ENCODE data around the gene MED27.

Gene MED27

GRCh38 chr9:131972889-131973288 lies 106.8 kb downstream of the MED27 start:
- no peak for DNase-seq
- H3K27ac ChIP-seq (ENCODE audit: low read length): no peak overlapping the region
- H3K4me2 ChIP-seq (ENCODE audit: insufficient read depth, low read length): no peak overlapping the region
- H3K4me3 ChIP-seq (ENCODE audit: low read depth in 1 of 2, low read length in 2 of 2): no peak overlapping the region
- no peak for ATAC-seq (ENCODE audit: insufficient read depth, low read depth)
- H3K79me2 ChIP-seq (ENCODE audit: insufficient read depth, low read length): no peaks in the 10 kb centered on the region
- TF ChIP-seq CTCF (IDR thresholded peaks at IDR 0.05; ENCODE audit: borderline replicate concordance, extremely low read depth, low read length, poor library complexity, severe bottlenecking) (no peak), EZH2 (IDR thresholded peaks at IDR 0.05; ENCODE audit: borderline replicate concordance, low read depth, low read length, severe bottlenecking) (no peak)
- peaks cover 8% of the 10 kb centered on the region; the same call in 1 of the 2 replicates for H4K20me1 ChIP-seq (ENCODE audit: insufficient read depth, low read length)
- no peaks in the 10 kb centered on the region for H3K4me1 ChIP-seq (ENCODE audit: insufficient read depth, low read length)
- H3K9me3 ChIP-seq (ENCODE audit: insufficient read depth, low read length, severe bottlenecking): no peaks in the 10 kb centered on the region
- H2AFZ ChIP-seq (ENCODE audit: low read depth, low read length): no peak overlapping the region
- no peaks in the 10 kb centered on the region for H3K36me3 ChIP-seq (ENCODE audit: insufficient read depth, low read length)
- H3K27me3 ChIP-seq (ENCODE audit: insufficient read depth, low read length, poor library complexity): no peaks in the 10 kb centered on the region
- H3K9ac ChIP-seq (ENCODE audit: low read depth, low read length): no peak overlapping the region

- no peaks in the 10 kb centered on the region for H3K27me3 ChIP-seq (ENCODE audit: insufficient read depth, low read length, poor library complexity)
- no peak for ATAC-seq (ENCODE audit: insufficient read depth, low read depth)
- H2AFZ ChIP-seq (ENCODE audit: low read depth, low read length): no peak overlapping the region
- H3K9me3 ChIP-seq (ENCODE audit: insufficient read depth, low read length, severe bottlenecking): no peaks in the 10 kb centered on the region
- H3K79me2 ChIP-seq (ENCODE audit: insufficient read depth, low read length): no peaks in the 10 kb centered on the region
- H3K27ac ChIP-seq (ENCODE audit: low read length): no peak overlapping the region
- no peaks in the 10 kb centered on the region for H3K36me3 ChIP-seq (ENCODE audit: insufficient read depth, low read length)
- H4K20me1 ChIP-seq (ENCODE audit: insufficient read depth, low read length): peaks cover 11% of the 10 kb centered on the region; the same call in 1 of the 2 replicates
- H3K4me1 ChIP-seq (ENCODE audit: insufficient read depth, low read length): no peaks in the 10 kb centered on the region
- no peak overlapping the region for H3K4me2 ChIP-seq (ENCODE audit: insufficient read depth, low read length)
- no peak for DNase-seq
- TF ChIP-seq EZH2 (IDR thresholded peaks at IDR 0.05; ENCODE audit: borderline replicate concordance, low read depth, low read length, severe bottlenecking): no peak
- no peak for TF ChIP-seq CTCF (IDR thresholded peaks at IDR 0.05; ENCODE audit: borderline replicate concordance, extremely low read depth, low read length, poor library complexity, severe bottlenecking)
- H3K4me3 ChIP-seq (ENCODE audit: low read depth in 1 of 2, low read length in 2 of 2): no peak overlapping the region
- H3K9ac ChIP-seq (ENCODE audit: low read depth, low read length): no peak overlapping the region
Measured at GRCh38 chr9:131971482-131972074, 108.1 kb downstream of the MED27 start.

- TF ChIP-seq CTCF (IDR thresholded peaks at IDR 0.05; ENCODE audit: borderline replicate concordance, extremely low read depth, low read length, poor library complexity, severe bottlenecking): no peak
- TF ChIP-seq EZH2 (IDR thresholded peaks at IDR 0.05; ENCODE audit: borderline replicate concordance, low read depth, low read length, severe bottlenecking): no peak
- Histone ChIP-seq H3K79me2 (ENCODE audit: insufficient read depth, low read length) (no peaks in the 10 kb centered on the region), H3K9me3 (ENCODE audit: insufficient read depth, low read length, severe bottlenecking) (no peaks in the 10 kb centered on the region), H4K20me1 (ENCODE audit: insufficient read depth, low read length) (peaks cover 8% of the 10 kb centered on the region; the same call in 1 of the 2 replicates), H3K4me2 (ENCODE audit: insufficient read depth, low read length) (no peak overlapping the region), H3K4me1 (ENCODE audit: insufficient read depth, low read length) (no peaks in the 10 kb centered on the region), H3K9ac (ENCODE audit: low read depth, low read length) (no peak overlapping the region), H3K4me3 (ENCODE audit: low read depth in 1 of 2, low read length in 2 of 2) (no peak overlapping the region), H3K36me3 (ENCODE audit: insufficient read depth, low read length) (no peaks in the 10 kb centered on the region), H3K27me3 (ENCODE audit: insufficient read depth, low read length, poor library complexity) (no peaks in the 10 kb centered on the region), H2AFZ (ENCODE audit: low read depth, low read length) (no peak overlapping the region), H3K27ac (ENCODE audit: low read length) (no peak overlapping the region)
- no peak for DNase-seq
- ATAC-seq (ENCODE audit: insufficient read depth, low read depth): no peak
Measured at GRCh38 chr9:131969469-131969989, 110.1 kb downstream of the MED27 start.

All from DND-41 (cell line).